Activated CD4-positive, alpha-beta T cell treated with anti-CD3 and anti-CD28 coated beads, Interleukin-2, amount 10 ng/mL, durations not matched to agents 7 days and 5 days (primary cell): Measurements from ENCODE around the gene LRRC72. TPM values are rescaled to one million over a fixed set of nuclear protein-coding genes. Genes with fewer than 3 reads are reported as not detected.

Experiments used
- CTCF ChIA-PET: fragments of 350-600 bp; sonication (Branson Sonifier 250); formaldehyde crosslinking; loops from one replicate; lab custom pipeline; 2021; ENCODE audit warnings: antibody characterized with exemption; lab: Charles Lee
- POLR2A ChIA-PET: fragments of 350-600 bp; sonication (Branson Sonifier 250); formaldehyde crosslinking; loops from one replicate; lab custom pipeline; 2021; ENCODE audit warnings: antibody characterized with exemption; lab: Charles Lee
- DNase-seq: peaks from one replicate; pipeline ENCODE4 v3.0.0-alpha.2; 2020
- H3K27ac Mint-ChIP-seq: one replicate; pipeline ENCODE4 v1.8.0; 2021; ENCODE audit warnings: mild to moderate bottlenecking, moderate library complexity, mixed read lengths
- H3K27me3 Mint-ChIP-seq: one replicate; pipeline ENCODE4 v1.8.0; 2021; ENCODE audit warnings: mixed read lengths
- H3K36me3 Mint-ChIP-seq: one replicate; pipeline ENCODE4 v1.8.0; 2021; ENCODE audit warnings: low read depth, mixed read lengths
- H3K4me1 Mint-ChIP-seq: one replicate; pipeline ENCODE4 v1.8.0; 2021; ENCODE audit warnings: mixed read lengths
- H3K4me3 Mint-ChIP-seq: one replicate; pipeline ENCODE4 v1.8.0; 2021; ENCODE audit warnings: mild to moderate bottlenecking, moderate library complexity, mixed read lengths
- H3K9me3 Mint-ChIP-seq: one replicate; pipeline ENCODE4 v1.8.0; 2021; ENCODE audit warnings: mixed read lengths
- total RNA-seq, 2 experiments: library from RNA; stranded (reverse); gene quantifications; one replicate each; pipeline ENCODE4 v1.2.3, GENCODE V29; 2021

LRRC72 gene
- total RNA-seq, 2 experiments from 2014 or later, result not detected

GRCh38 chr7:16563281-16564022 is 36.8 kb downstream of the LRRC72 start:
- ChIA-PET POLR2A (no interaction called here), CTCF (no interaction called here)
- Mint-ChIP-seq H3K27ac (peak overlapping the region; percentile 86), H3K4me1 (peaks cover 23% of the 10 kb centered on the region), H3K9me3 (no peaks in the 10 kb centered on the region), H3K36me3 (no peaks in the 10 kb centered on the region), H3K4me3 (peak overlapping the region; percentile 65), H3K27me3 (peaks cover 6% of the 10 kb centered on the region)
- DNase-seq, result peak; percentile 16

GRCh38 chr7:16564023-16564380 is 37.4 kb downstream of the LRRC72 start:
- Mint-ChIP-seq H3K4me1 (peaks cover 23% of the 10 kb centered on the region), H3K9me3 (no peaks in the 10 kb centered on the region), H3K4me3 (no peak overlapping the region), H3K27me3 (peaks cover 9% of the 10 kb centered on the region), H3K36me3 (no peaks in the 10 kb centered on the region), H3K27ac (peak overlapping the region; percentile 86)
- CTCF ChIA-PET, result interaction anchor here (1.0 to 1.6 kb wide), 4 partner anchors 12 to 362 kb away, joined by 3 to 6 read pairs (median 4); partner anchors contain the start of gene CRPPA
- POLR2A ChIA-PET, result interaction anchor here (1.2 kb wide), 1 partner anchor 143 kb away, joined by 6 read pairs; the partner anchor contains the start of gene CRPPA
- DNase-seq, result no peak

- ChIA-PET CTCF (interaction anchor here (0.5 to 1.6 kb wide), 12 partner anchors 13 to 487 kb away, joined by 3 to 6 read pairs (median 4); partner anchors contain the start of gene CRPPA), POLR2A (interaction anchor here (1.2 kb wide), 1 partner anchor 144 kb away, joined by 6 read pairs; the partner anchor contains the start of gene CRPPA)
- H3K27me3 Mint-ChIP-seq, result peaks cover 9% of the 10 kb centered on the region
- H3K9me3 Mint-ChIP-seq, result no peaks in the 10 kb centered on the region
- H3K4me3 Mint-ChIP-seq, result no peak overlapping the region
- DNase-seq, result peak; percentile 31
- peak overlapping the region; percentile 71 for H3K27ac Mint-ChIP-seq
- H3K4me1 Mint-ChIP-seq, result peaks cover 23% of the 10 kb centered on the region
- no peaks in the 10 kb centered on the region for H3K36me3 Mint-ChIP-seq
Measured at GRCh38 chr7:16564909-16565426, 38.3 kb downstream of the LRRC72 start.

GRCh38 chr7:16571941-16572340 is 45.3 kb downstream of the LRRC72 start:
- POLR2A ChIA-PET, result no interaction called here
- no peaks in the 10 kb centered on the region for H3K36me3 Mint-ChIP-seq
- no peak overlapping the region for H3K27ac Mint-ChIP-seq
- no peak for DNase-seq
- CTCF ChIA-PET, result no interaction called here
- no peaks in the 10 kb centered on the region for H3K9me3 Mint-ChIP-seq
- H3K27me3 Mint-ChIP-seq, result peaks cover 11% of the 10 kb centered on the region
- no peak overlapping the region for H3K4me3 Mint-ChIP-seq
- no peaks in the 10 kb centered on the region for H3K4me1 Mint-ChIP-seq

GRCh38 chr7:16579216-16579615 is 52.6 kb downstream of the LRRC72 start:
- Mint-ChIP-seq H3K4me1 (no peaks in the 10 kb centered on the region), H3K4me3 (no peak overlapping the region), H3K27me3 (peaks cover 2% of the 10 kb centered on the region), H3K27ac (no peak overlapping the region), H3K9me3 (no peaks in the 10 kb centered on the region), H3K36me3 (no peaks in the 10 kb centered on the region)
- CTCF ChIA-PET, result no interaction called here
- no peak for DNase-seq
- POLR2A ChIA-PET, result no interaction called here

GRCh38 chr7:16581286-16581685 is 54.7 kb downstream of the LRRC72 start:
- H3K9me3 Mint-ChIP-seq, result no peaks in the 10 kb centered on the region
- ChIA-PET POLR2A (no interaction called here), CTCF (no interaction called here)
- H3K4me1 Mint-ChIP-seq, result no peaks in the 10 kb centered on the region
- no peak for DNase-seq
- no peak overlapping the region for H3K27ac Mint-ChIP-seq
- H3K36me3 Mint-ChIP-seq, result no peaks in the 10 kb centered on the region
- H3K4me3 Mint-ChIP-seq, result no peak overlapping the region
- peaks cover 2% of the 10 kb centered on the region for H3K27me3 Mint-ChIP-seq

GRCh38 chr7:16583834-16584233 is 57.2 kb downstream of the LRRC72 start:
- Mint-ChIP-seq H3K27ac (no peak overlapping the region), H3K9me3 (no peaks in the 10 kb centered on the region), H3K4me3 (no peak overlapping the region), H3K36me3 (no peaks in the 10 kb centered on the region), H3K4me1 (no peaks in the 10 kb centered on the region), H3K27me3 (no peaks in the 10 kb centered on the region)
- ChIA-PET CTCF (interaction anchor here (0.5 kb wide), 1 partner anchor 324 kb away, joined by 7 read pairs; no protein-coding TSS in a partner anchor), POLR2A (no interaction called here)
- no peak for DNase-seq

GRCh38 chr7:16585540-16585939 is 58.9 kb downstream of the LRRC72 start:
- ChIA-PET POLR2A (no interaction called here), CTCF (no interaction called here)
- no peak overlapping the region for H3K4me3 Mint-ChIP-seq
- H3K27ac Mint-ChIP-seq, result no peak overlapping the region
- H3K9me3 Mint-ChIP-seq, result no peaks in the 10 kb centered on the region
- DNase-seq, result no peak
- H3K27me3 Mint-ChIP-seq, result no peaks in the 10 kb centered on the region
- H3K36me3 Mint-ChIP-seq, result no peaks in the 10 kb centered on the region
- no peaks in the 10 kb centered on the region for H3K4me1 Mint-ChIP-seq

- no peak overlapping the region for H3K4me3 Mint-ChIP-seq
Measured at GRCh38 chr7:16586081-16586874, 59.7 kb downstream of the LRRC72 start.

GRCh38 chr7:16587129-16587528 is 60.5 kb downstream of the LRRC72 start:
- Mint-ChIP-seq H3K4me3 (no peak overlapping the region), H3K36me3 (no peaks in the 10 kb centered on the region), H3K27ac (no peak overlapping the region), H3K4me1 (no peaks in the 10 kb centered on the region), H3K9me3 (no peaks in the 10 kb centered on the region), H3K27me3 (no peaks in the 10 kb centered on the region)
- no peak for DNase-seq
- CTCF ChIA-PET, result no interaction called here
- POLR2A ChIA-PET, result no interaction called here

More at GRCh38 chr7:16586081-16586874, 59.7 kb downstream of the LRRC72 start:
- CTCF ChIA-PET, result no interaction called here
- POLR2A ChIA-PET, result no interaction called here
- Mint-ChIP-seq H3K27ac (no peak overlapping the region), H3K27me3 (no peaks in the 10 kb centered on the region), H3K36me3 (no peaks in the 10 kb centered on the region), H3K4me1 (no peaks in the 10 kb centered on the region), H3K9me3 (no peaks in the 10 kb centered on the region)
- DNase-seq, result no peak

GRCh38 chr7:16587790-16588189 is 61.2 kb downstream of the LRRC72 start:
- Mint-ChIP-seq H3K4me3 (no peak overlapping the region), H3K27me3 (no peaks in the 10 kb centered on the region), H3K4me1 (no peaks in the 10 kb centered on the region), H3K27ac (no peak overlapping the region), H3K36me3 (no peaks in the 10 kb centered on the region), H3K9me3 (no peaks in the 10 kb centered on the region)
- CTCF ChIA-PET, result no interaction called here
- POLR2A ChIA-PET, result no interaction called here
- no peak for DNase-seq

- no peak overlapping the region for H3K4me3 Mint-ChIP-seq
- no peak overlapping the region for H3K27ac Mint-ChIP-seq
- no peaks in the 10 kb centered on the region for H3K27me3 Mint-ChIP-seq
- H3K4me1 Mint-ChIP-seq, result no peaks in the 10 kb centered on the region
- H3K9me3 Mint-ChIP-seq, result no peaks in the 10 kb centered on the region
- POLR2A ChIA-PET, result no interaction called here
- H3K36me3 Mint-ChIP-seq, result no peaks in the 10 kb centered on the region
- CTCF ChIA-PET, result no interaction called here
- no peak for DNase-seq
Measured at GRCh38 chr7:16589881-16590280, 63.3 kb downstream of the LRRC72 start.

GRCh38 chr7:16590424-16590823 is 63.8 kb downstream of the LRRC72 start:
- H3K4me1 Mint-ChIP-seq, result no peaks in the 10 kb centered on the region
- CTCF ChIA-PET, result interaction anchor here (0.6 kb wide), 1 partner anchor 8 kb away, joined by 3 read pairs; no protein-coding TSS in a partner anchor
- POLR2A ChIA-PET, result no interaction called here
- no peaks in the 10 kb centered on the region for H3K27me3 Mint-ChIP-seq
- H3K9me3 Mint-ChIP-seq, result no peaks in the 10 kb centered on the region
- H3K27ac Mint-ChIP-seq, result no peak overlapping the region
- H3K4me3 Mint-ChIP-seq, result no peak overlapping the region
- no peaks in the 10 kb centered on the region for H3K36me3 Mint-ChIP-seq
- no peak for DNase-seq
